K562 (cell line): ENCODE results near the gene RGS6. TPM values are rescaled to one million over a fixed set of nuclear protein-coding genes. Genes with fewer than 3 reads are reported as not detected.

ENCODE experiments used
- ATAC-seq: fragments of 200-7000 bp; cut with Tn5 transposase; 3 replicates; pipeline ENCODE4 v1.9.1; 2020; ENCODE audit warnings: moderate library complexity
- BruUV-seq: library from RNA; stranded (reverse); fragments of 400-500 nt; replicated peaks from 2 replicates; lab custom pipeline; 2021; lab: Mats Ljungman, UMichigan
- CTCF ChIA-PET: fragments of 300-600 bp; formaldehyde crosslinking; extraction: SDS; loops from one replicate; lab custom pipeline; 2021; ENCODE audit warnings: low intra/inter-chr PET ratio; lab: Yijun Ruan, JAX
- POLR2A ChIA-PET: fragments of 300-600, 350-650 bp; sonication (Branson Sonifier 250); formaldehyde crosslinking; extraction: SDS; loops from one replicate; lab custom pipeline; 2021; ENCODE audit warnings: antibody characterized with exemption, inconsistent platforms; lab: Yijun Ruan, JAX
- DNase-seq, 4 experiments: peaks; one replicate each; pipeline versions ENCODE4 v3.0.0 to v3.0.0-alpha.2; 2011 to 2018; ENCODE audit warnings: low spot score in 3 of 4, mixed read lengths in 3 of 4; ENCODE audit errors: extremely low read depth in 1 of 4
- FAIRE-seq: peaks from 2 replicates; lab custom pipeline; 2011; peaks lifted over from hg19 to GRCh38; lab: Jason Lieb, UNC
- H2AFZ ChIP-seq: 2 replicates; pipeline ENCODE4 v1.6.0; 2011; ENCODE audit warnings: low read depth, low read length, control low read depth, inconsistent platforms
- H3K27ac ChIP-seq: fragments of 200-600 bp; 3 replicates; pipeline ENCODE4 v1.8.0; 2011; ENCODE audit warnings: low read depth, mild to moderate bottlenecking, control low read depth, inconsistent platforms, low read length, moderate library complexity, mixed read lengths; ENCODE audit errors: extremely low read depth
- H3K27me3 ChIP-seq, 2 experiments: fragments of 300-600 bp in 1 of 2; 2 replicates in 1 of 2; 3 replicates in 1 of 2; pipeline versions ENCODE4 v1.6.0 to v1.8.0; 2011; ENCODE audit warnings: inconsistent platforms in 2 of 2, low read length in 2 of 2, mild to moderate bottlenecking in 1 of 2, mixed read lengths in 1 of 2, moderate library complexity in 1 of 2; ENCODE audit not compliant: control insufficient read depth in 2 of 2, insufficient read depth in 2 of 2
- H3K36me3 ChIP-seq: fragments of 300-600 bp; 3 replicates; pipeline ENCODE4 v1.8.0; 2011; ENCODE audit warnings: mild to moderate bottlenecking, low read length, inconsistent platforms; ENCODE audit not compliant: control insufficient read depth, insufficient read depth
- H3K4me1 ChIP-seq, 2 experiments: fragments of 200-600 bp in 1 of 2; replicated peaks in 1 of 2; 2 replicates in 1 of 2; 3 replicates in 1 of 2; pipeline versions ENCODE4 v1.5.1 to v1.8.0; 2011; ENCODE audit warnings: inconsistent platforms in 2 of 2, low read length in 2 of 2, mild to moderate bottlenecking in 1 of 2, mixed read lengths in 1 of 2, moderate library complexity in 1 of 2; ENCODE audit not compliant: control insufficient read depth in 2 of 2, insufficient read depth in 2 of 2
- H3K4me2 ChIP-seq: 2 replicates; pipeline ENCODE4 v1.6.1; 2011; ENCODE audit warnings: low read length, control low read depth, inconsistent platforms, mixed read lengths; ENCODE audit not compliant: insufficient read depth
- H3K4me3 ChIP-seq: fragments of 200-600 bp; sonication (generic), shearing (Covaris generic); 2 replicates; pipeline ENCODE4 v1.5.1; 2016; ENCODE audit warnings: control low read depth, inconsistent platforms
- H3K79me2 ChIP-seq: fragments of 200-600 bp; 3 replicates; pipeline ENCODE4 v1.8.0; 2011; ENCODE audit warnings: low read length, inconsistent platforms; ENCODE audit not compliant: control insufficient read depth, insufficient read depth
- H3K9ac ChIP-seq, 2 experiments: 2 replicates each; pipeline versions ENCODE4 v1.6.0 to v1.6.1; 2011; ENCODE audit warnings: low read depth in 2 of 2, low read length in 2 of 2, control low read depth in 1 of 2, inconsistent platforms in 1 of 2, mild to moderate bottlenecking in 1 of 2, mixed read lengths in 1 of 2; ENCODE audit not compliant: insufficient read depth in 1 of 2
- H3K9me1 ChIP-seq: one replicate; pipeline ENCODE4 v1.6.0; 2011; ENCODE audit warnings: inconsistent platforms, mild to moderate bottlenecking, low read length, moderate library complexity; ENCODE audit not compliant: control insufficient read depth, insufficient read depth
- H3K9me3 ChIP-seq: replicated peaks from 2 replicates; pipeline ENCODE4 v1.5.1; 2011; ENCODE audit warnings: low read depth, low read length, inconsistent platforms; ENCODE audit not compliant: control insufficient read depth, insufficient read depth
- H4K20me1 ChIP-seq: replicated peaks from 2 replicates; pipeline ENCODE4 v1.6.1; 2011; ENCODE audit warnings: low read length, inconsistent platforms, mixed read lengths; ENCODE audit not compliant: control insufficient read depth, insufficient read depth
- ATF7 ChIP-seq: fragments of 450-650 bp; IDR thresholded peaks from 2 replicates; pipeline ENCODE4 v1.7.1; 2014; ENCODE audit warnings: mild to moderate bottlenecking, moderate library complexity
- WGBS: fragments of 100-300 bp; shearing (Covaris generic); methylation state at CpG from one replicate; pipeline ENCODE4 v1.1.6; 2016; ENCODE audit warnings: low coverage, mixed read lengths; ENCODE audit not compliant: insufficient coverage; ENCODE audit errors: missing lambda C conversion rate; 5-methylcytosine and 5-hydroxymethylcytosine counted together
- in situ Hi-C: fragments of 300-500 bp; cut with MboI; formaldehyde crosslinking; loops from 4 replicates; pipeline ENCODE4 v1.15.0; 2018; ENCODE audit warnings: inconsistent platforms, mixed read lengths
- intact Hi-C: fragments of 100-400 bp; cut with micrococcal nuclease; formaldehyde crosslinking; loops from 2 replicates; pipeline ENCODE4 v1.14.2; 2022
- polyA plus RNA-seq, 8 experiments: library from polyadenylated mRNA; depleted of rRNA in 4 of 8; stranded (reverse) in 5 of 8; unstranded in 3 of 8; fragments of >200 nt; fragmentation: Nextera tagmentation in 2 of 8; fragmentation: Illumina TruSeq in 1 of 8; extraction: Ambion mirVana in 2 of 8; extraction: Trizol in 1 of 8; gene quantifications; 2 replicates each; pipeline versions ENCODE4 v1.2.1 to v1.2.3, GENCODE V29; 2011 to 2014; ENCODE audit warnings: inconsistent platforms in 1 of 8, missing spikeins in 1 of 8
- total RNA-seq, 7 experiments: library from RNA; depleted of rRNA in 6 of 7; stranded (reverse); fragments of >200 nt in 6 of 7; fragmentation: Illumina TruSeq in 2 of 7; extraction: Trizol in 2 of 7; gene quantifications; 2 replicates each; pipeline versions ENCODE4 v1.2.1 to v1.2.3, GENCODE V29; 2011 to 2021; ENCODE audit warnings: low replicate concordance in 1 of 7
- TF ChIP-seq, protein P1 (sequence below): fragments of 450-650 bp; IDR thresholded peaks from 2 replicates; pipeline ENCODE4 v1.6.1; 2018; ENCODE audit not compliant: partially characterized antibody

Gene RGS6
- total and polyA plus RNA-seq, 9 of the 15 experiments (the other 6 are each of a cell fraction or from before 2014, with no cell fraction given), result not detected

DNA sequence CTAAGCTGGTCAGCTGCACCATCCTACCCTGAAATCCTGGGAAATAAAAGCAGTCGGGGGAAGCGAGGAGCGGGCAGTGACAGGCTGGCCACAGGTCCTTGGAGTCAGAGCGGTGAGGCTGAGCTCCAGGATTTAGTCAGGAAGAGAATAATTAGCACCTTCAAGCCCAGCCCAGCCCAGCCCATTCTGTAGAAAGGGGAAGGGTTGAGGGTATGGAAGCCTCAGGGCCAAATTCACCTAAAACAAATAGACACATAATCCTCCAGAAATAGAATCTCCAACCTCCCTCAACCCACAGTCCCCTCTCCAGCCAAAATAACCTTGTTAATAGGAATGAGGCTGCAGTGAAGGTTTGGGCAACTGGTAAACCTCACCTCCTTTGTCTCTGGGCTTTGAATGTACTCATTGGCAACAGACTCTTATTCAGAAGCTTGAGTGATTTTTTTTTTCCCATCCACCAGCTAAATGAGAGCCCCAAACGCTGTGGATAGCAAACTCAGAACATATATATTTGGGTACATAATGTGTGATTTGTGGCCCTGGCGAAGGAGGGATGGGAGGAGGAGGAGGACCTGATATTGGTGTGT lies 627.5 kb downstream of the RGS6 start:
- DNase-seq (no peak), ATAC-seq (no peak)
- Histone ChIP-seq H3K4me2 (no peak overlapping the region), H3K9ac (no peak overlapping the region), H3K36me3 (no peaks in the 10 kb centered on the region), H4K20me1 (no peaks in the 10 kb centered on the region), H3K9me1 (no peaks in the 10 kb centered on the region), H3K27ac (no peak overlapping the region), H3K9me3 (no peaks in the 10 kb centered on the region), H3K79me2 (no peaks in the 10 kb centered on the region), H3K4me3 (no peak overlapping the region), H3K4me1 (no peaks in the 10 kb centered on the region), H3K27me3 (peaks cover 11 to 62% of the 10 kb centered on the region in 2 experiments; a peak in 4 of 5 replicates)
- ChIA-PET POLR2A (interaction anchor here (0.5 kb wide), 1 partner anchor 319 kb away, joined by 3 read pairs; no protein-coding TSS in a partner anchor), CTCF (no interaction called here)
- in situ Hi-C loops, result no loop called here
- 2% methylated on average over 6 of the region's 6 CpGs for WGBS
- BruUV-seq, result no TSS peak
- intact Hi-C loops, result no loop called here
- no peak for TF ChIP-seq ATF7
- TF ChIP-seq, protein P1, sequence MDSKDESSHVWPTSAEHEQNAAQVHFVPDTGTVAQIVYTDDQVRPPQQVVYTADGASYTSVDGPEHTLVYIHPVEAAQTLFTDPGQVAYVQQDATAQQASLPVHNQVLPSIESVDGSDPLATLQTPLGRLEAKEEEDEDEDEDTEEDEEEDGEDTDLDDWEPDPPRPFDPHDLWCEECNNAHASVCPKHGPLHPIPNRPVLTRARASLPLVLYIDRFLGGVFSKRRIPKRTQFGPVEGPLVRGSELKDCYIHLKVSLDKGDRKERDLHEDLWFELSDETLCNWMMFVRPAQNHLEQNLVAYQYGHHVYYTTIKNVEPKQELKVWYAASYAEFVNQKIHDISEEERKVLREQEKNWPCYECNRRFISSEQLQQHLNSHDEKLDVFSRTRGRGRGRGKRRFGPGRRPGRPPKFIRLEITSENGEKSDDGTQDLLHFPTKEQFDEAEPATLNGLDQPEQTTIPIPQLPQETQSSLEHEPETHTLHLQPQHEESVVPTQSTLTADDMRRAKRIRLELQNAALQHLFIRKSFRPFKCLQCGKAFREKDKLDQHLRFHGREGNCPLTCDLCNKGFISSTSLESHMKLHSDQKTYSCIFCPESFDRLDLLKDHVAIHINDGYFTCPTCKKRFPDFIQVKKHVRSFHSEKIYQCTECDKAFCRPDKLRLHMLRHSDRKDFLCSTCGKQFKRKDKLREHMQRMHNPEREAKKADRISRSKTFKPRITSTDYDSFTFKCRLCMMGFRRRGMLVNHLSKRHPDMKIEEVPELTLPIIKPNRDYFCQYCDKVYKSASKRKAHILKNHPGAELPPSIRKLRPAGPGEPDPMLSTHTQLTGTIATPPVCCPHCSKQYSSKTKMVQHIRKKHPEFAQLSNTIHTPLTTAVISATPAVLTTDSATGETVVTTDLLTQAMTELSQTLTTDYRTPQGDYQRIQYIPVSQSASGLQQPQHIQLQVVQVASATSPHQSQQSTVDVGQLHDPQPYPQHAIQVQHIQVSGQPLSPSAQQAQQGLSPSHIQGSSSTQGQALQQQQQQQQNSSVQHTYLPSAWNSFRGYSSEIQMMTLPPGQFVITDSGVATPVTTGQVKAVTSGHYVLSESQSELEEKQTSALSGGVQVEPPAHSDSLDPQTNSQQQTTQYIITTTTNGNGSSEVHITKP, result peak; percentile 22
- TF ChIP-seq, all 486 proteins: peak for 1
- no peak for FAIRE-seq
- H2AFZ ChIP-seq, result no peak overlapping the region
